Measurements from ENCODE around the gene GMDS.

The GMDS gene

GRCh38 chr6:1651362-1651761 is 594.0 kb downstream of the GMDS start:
- DNase-seq (ENCODE audit: low read depth in 2 of 2), result no peak

GRCh38 chr6:1645466-1646185 is 599.8 kb downstream of the GMDS start:
- DNase-seq (ENCODE audit: low read depth in 2 of 2), result no peak

GRCh38 chr6:1644516-1645060 is 600.8 kb downstream of the GMDS start:
- no peak for DNase-seq (ENCODE audit: low read depth in 2 of 2)

GRCh38 chr6:1643830-1644445 is 601.5 kb downstream of the GMDS start:
- no peak for DNase-seq (ENCODE audit: low read depth in 2 of 2)

- DNase-seq (ENCODE audit: low read depth in 2 of 2), result no peak
Observed at GRCh38 chr6:1643111-1643510, 602.3 kb downstream of the GMDS start.

- DNase-seq (ENCODE audit: low read depth in 2 of 2), result no peak
Observed at GRCh38 chr6:1641343-1641885, 604.0 kb downstream of the GMDS start.

GRCh38 chr6:1640476-1640875 is 604.9 kb downstream of the GMDS start:
- no peak for DNase-seq (ENCODE audit: low read depth in 2 of 2)

- DNase-seq (ENCODE audit: low read depth in 2 of 2), result no peak
Observed at GRCh38 chr6:1639430-1639829, 606.0 kb downstream of the GMDS start.

GRCh38 chr6:1636971-1637871 is 608.2 kb downstream of the GMDS start:
- DNase-seq (ENCODE audit: low read depth in 2 of 2), result no peak

GRCh38 chr6:1636272-1636825 is 609.1 kb downstream of the GMDS start:
- no peak for DNase-seq (ENCODE audit: low read depth in 2 of 2)

- DNase-seq (ENCODE audit: low read depth in 2 of 2), result no peak
Observed at GRCh38 chr6:1635305-1636010, 609.9 kb downstream of the GMDS start.

- DNase-seq (ENCODE audit: low read depth in 2 of 2), result no peak
Observed at GRCh38 chr6:1634081-1634480, 611.3 kb downstream of the GMDS start.

GRCh38 chr6:1633366-1634021 is 611.9 kb downstream of the GMDS start:
- DNase-seq (ENCODE audit: low read depth in 2 of 2), result no peak

GRCh38 chr6:1631251-1631650 is 614.2 kb downstream of the GMDS start:
- DNase-seq (ENCODE audit: low read depth in 2 of 2), result no peak

GRCh38 chr6:1630771-1631217 is 614.6 kb downstream of the GMDS start:
- DNase-seq (ENCODE audit: low read depth in 2 of 2), result no peak

- DNase-seq (ENCODE audit: low read depth in 2 of 2), result no peak
Observed at GRCh38 chr6:1630212-1630770, 615.1 kb downstream of the GMDS start.

GRCh38 chr6:1629316-1629715 is 616.1 kb downstream of the GMDS start:
- no peak for DNase-seq (ENCODE audit: low read depth in 2 of 2)

- DNase-seq (ENCODE audit: low read depth in 2 of 2), result no peak
Observed at GRCh38 chr6:1627827-1628560, 617.4 kb downstream of the GMDS start.

GRCh38 chr6:1626481-1626880 is 618.9 kb downstream of the GMDS start:
- no peak for DNase-seq (ENCODE audit: low read depth in 2 of 2)
